GM19023 (cell line): ENCODE data around the gene KCNIP3.

Experiments
- ATAC-seq: cut with Tn5 transposase; IDR thresholded peaks from one replicate; pipeline ENCODE4 v1.9.1; 2021; ENCODE audit warnings: mild to moderate bottlenecking, moderate library complexity; ENCODE audit not compliant: unreplicated experiment

Gene KCNIP3

DNA sequence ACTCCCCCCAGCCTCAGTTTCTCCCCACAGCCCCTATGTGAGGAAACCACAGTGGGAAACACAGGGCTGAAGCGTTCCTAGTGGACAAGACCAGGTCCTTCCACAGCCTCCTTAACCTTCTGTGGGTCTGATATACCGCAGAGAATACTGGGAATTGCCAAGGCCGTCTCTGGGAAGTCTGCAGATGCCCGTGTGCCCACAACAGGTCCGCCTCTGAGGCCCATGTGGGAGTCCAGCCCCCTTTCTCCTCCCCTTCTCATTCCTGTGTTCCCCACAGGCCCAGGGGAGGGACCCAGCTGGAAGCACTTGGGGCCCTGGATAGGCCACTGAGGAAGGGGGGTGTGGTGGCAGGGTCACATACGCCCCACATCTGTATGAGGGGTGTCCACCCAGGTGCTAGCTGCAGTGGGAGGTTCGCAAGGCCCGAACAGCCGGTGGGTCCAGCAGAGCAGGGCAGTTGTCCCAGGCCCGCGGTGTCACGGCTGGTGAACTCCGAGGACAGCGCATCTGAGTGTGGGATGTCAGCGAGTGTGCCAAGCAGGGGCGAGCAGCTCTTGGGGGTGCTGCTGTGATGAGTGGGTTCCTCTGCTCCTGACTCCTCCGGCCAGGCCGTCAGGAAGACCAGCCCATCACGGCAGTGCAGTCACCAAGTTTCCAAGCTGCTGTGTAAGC is 2.4 kb upstream of the KCNIP3 start:
- ATAC-seq: no peak

GRCh38 chr2:95295376-95295775 is 1.8 kb upstream of the KCNIP3 start:
- ATAC-seq: no peak

DNA sequence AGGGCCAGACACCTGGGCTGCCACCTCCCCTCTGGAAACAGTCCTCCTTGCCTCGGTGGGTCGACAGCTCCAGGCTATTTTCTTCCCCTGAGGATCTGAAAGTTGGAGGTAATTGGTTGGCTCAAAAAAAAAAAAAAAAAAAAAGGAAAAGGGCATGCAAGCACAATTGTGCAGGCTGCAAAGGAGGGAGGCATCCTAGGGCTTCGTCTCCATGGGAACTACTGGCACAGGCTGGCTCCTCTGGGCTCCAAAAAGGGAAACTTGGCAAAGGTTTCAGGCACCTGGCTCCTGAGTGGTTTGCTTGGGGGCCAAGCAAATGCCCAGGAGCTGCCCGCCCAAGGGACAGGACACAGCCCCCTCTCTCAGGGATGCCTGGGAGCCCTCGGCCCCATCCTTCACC is 1.1 kb upstream of the KCNIP3 start:
- no peak for ATAC-seq

DNA sequence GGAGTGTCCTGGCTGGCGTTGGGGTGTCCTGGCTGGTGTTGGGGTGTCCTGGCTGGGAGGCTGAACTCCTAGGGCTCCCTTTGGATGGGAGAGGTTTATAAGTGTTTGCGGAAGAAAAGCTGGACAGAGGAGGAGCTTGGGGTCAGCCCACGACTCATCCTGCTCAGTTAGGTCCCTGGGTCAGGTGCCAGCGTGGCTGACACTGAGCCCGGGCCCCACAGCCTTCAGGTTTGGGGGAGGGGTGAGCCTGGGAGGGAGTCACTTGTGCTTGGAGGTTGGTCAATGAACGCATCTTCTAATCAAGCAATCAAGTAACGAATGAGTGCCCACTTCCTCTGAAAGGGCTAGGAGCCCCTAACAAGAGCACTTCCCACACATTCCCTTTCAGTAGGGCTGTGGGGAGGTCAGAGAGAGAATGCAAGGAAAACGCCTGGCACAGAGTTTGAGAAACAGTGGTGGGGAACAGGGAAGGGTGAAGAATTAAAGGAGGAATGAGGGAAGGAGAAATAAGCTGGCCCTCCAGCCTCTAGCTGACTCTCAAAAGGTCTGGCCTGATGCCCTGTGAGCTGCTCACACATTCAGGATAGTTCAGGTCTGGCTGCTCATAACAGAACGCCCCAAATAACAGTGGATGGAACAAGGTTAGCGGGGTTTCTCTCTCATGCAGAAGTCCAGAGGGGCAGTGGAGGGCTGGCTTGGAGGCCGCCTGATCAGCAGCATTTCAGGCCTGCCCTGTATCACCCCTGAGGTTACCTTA is 670 bp downstream of the KCNIP3 start:
- ATAC-seq: no peak

- ATAC-seq: no peak
These were observed 1.5 kb downstream of the KCNIP3 start for GRCh38 chr2:95298486-95299111.

GRCh38 chr2:95299961-95300360 is 2.8 kb downstream of the KCNIP3 start:
- no peak for ATAC-seq

GRCh38 chr2:95300450-95300849 is 3.3 kb downstream of the KCNIP3 start:
- ATAC-seq: no peak

- ATAC-seq: no peak
These were observed 4.0 kb downstream of the KCNIP3 start for GRCh38 chr2:95301186-95301585.

GRCh38 chr2:95301876-95302641 is 4.9 kb downstream of the KCNIP3 start:
- ATAC-seq: no peak

DNA sequence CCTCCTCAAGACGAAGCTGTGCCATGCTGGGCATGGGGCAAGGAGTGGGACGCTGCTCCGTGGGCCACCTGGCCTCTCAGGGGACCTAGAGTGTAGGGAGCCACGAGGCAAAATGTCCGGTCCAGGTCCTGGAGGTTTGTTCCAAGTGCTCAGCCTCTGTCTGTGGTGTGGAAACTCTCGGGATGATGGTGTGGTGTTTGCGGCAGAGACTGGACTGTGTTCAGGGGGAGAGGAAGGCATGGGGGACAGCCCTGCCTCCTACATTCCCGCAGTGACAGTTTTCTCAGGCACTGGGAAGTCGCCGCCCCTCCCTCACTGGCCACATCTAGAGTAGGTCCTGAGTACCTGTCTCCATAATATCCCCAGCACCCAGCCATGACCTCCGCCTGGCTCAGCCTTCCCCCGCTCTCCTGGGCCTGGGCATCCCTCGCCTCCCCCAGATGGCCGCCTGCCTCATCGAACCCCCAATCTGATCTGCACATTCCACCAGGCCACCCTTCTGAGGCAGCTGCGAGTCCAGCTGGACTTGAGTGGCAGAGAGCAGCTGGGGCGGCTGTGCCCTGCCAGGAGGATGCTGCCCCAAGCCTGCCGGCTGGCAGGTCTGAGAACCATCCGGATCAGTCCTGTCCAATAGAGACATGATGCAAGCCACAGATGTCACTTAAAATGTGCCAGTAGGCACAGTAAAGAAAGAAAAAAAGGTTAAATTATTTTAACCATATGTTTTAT is 6.2 kb downstream of the KCNIP3 start:
- no peak for ATAC-seq

DNA sequence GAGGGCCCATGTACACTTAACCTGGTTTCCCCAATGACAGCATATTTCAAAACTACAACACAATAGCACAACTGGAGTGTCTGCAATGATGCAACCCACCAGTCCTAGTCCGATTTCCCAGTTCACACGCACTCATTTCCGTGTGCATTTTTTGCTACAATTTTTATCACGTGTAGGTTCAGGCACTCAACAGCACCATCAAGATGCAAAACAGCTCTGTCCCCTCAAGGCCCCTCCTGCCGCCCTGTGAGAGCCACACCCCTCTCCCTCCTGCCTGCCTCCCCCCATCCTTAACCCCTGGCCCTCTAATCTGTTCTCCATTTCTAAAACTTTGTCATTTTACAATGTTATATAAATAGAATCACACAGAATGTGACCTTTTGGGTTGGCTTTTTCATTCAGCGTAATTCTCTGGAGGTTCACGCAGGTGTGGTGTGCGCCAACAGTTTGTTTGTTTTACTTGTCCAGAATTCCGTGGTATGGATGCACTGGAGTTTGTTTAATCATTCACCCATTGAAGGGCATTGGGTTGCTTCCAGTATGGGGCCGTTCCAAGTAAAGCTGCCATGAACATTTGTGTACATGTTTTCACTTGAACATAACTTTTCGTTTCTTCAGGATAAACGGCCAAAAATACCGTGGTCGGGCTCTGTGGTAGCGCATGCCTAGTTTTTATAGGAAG is 8.4 kb downstream of the KCNIP3 start:
- ATAC-seq: no peak

DNA sequence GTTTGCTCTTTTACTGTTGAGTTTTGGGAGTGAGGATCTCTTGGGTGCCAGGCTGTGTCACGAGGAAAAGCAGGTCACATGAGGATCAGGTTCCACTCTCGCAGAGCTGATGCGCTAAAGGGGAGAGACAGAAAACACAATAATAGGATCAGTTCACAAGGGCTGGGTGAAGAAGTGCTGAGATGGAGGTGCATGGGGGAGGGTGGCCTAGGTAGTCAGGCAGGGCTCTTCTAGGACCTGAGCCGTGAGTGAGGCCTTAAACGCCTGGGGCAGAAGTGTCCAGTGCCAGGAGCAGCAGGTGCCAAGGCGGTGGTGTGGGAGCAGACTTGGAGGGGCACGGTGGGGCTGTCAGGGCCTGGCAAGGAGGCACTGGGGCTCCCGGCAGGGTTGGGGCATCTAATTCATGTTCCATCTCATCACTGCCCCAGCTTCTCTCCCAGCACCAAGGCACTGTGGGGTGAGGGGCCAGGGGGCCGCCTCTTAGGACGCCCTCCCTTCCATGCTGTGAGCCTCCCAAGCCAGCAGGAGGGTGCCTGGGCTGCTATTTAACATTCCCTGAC is 9.3 kb downstream of the KCNIP3 start:
- no peak for ATAC-seq

DNA sequence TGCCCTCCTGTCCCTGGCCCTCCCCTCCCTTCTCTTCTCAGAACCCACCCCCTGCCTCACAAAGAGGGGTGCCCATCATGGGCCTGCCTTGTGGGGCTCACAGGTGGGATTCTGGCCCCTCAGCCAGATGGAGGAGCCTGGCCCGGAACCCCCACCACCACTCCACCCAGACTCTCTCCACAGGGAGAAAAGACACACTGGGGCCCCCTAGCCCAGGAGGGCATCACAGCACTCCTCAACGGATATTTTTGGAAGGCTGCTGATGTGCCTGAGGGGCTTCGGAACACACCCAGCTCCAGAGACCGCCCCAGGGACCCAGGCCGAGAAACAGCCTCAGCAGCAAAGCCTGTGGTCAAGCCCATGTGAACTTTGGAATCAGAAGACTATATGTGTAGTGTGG is 9.9 kb downstream of the KCNIP3 start:
- no peak for ATAC-seq

DNA sequence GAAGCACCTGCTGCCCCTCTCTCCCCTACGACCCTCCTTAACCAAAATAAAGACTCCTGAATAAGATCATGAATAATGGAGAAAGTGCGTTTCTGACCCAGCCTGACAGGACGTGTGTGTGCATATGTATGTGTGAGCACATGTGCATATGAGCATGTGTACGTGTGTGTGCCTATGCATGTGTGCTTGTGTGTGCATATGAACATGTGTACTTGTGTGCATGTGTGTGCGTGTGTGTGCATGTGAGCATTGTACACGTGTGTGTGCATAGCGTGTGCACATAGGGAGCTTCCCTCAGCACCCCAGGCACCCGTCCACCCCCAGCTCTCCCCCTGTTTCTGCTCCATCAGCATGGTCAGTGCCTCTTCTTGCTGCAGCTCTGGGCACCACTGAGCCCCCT is 10.7 kb downstream of the KCNIP3 start:
- no peak for ATAC-seq

GRCh38 chr2:95308426-95308990 is 11.4 kb downstream of the KCNIP3 start:
- ATAC-seq: no peak

- ATAC-seq: no peak
These were observed 12.5 kb downstream of the KCNIP3 start for GRCh38 chr2:95309599-95309998.

- no peak for ATAC-seq
These were observed 13.1 kb downstream of the KCNIP3 start for GRCh38 chr2:95310216-95310615.

DNA sequence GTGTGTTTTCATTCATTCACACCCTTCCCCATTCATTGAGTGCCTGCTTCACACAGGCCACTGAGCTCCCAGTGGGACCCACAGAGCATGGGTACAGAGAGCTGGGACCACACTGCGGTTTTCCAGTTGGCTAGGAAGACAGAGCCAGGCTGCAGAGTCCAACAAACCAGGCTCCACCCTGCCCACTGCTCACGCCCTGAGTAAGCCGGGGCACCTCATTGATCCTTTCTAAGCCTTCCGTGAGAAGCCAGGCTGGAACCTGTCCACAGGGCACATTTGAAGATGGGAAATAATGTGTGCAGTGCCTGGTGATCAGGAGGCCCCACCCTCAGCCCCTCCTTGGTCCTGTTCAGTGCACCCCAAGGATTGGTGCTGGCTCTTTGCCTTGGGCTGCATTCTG is 13.5 kb downstream of the KCNIP3 start:
- no peak for ATAC-seq

DNA sequence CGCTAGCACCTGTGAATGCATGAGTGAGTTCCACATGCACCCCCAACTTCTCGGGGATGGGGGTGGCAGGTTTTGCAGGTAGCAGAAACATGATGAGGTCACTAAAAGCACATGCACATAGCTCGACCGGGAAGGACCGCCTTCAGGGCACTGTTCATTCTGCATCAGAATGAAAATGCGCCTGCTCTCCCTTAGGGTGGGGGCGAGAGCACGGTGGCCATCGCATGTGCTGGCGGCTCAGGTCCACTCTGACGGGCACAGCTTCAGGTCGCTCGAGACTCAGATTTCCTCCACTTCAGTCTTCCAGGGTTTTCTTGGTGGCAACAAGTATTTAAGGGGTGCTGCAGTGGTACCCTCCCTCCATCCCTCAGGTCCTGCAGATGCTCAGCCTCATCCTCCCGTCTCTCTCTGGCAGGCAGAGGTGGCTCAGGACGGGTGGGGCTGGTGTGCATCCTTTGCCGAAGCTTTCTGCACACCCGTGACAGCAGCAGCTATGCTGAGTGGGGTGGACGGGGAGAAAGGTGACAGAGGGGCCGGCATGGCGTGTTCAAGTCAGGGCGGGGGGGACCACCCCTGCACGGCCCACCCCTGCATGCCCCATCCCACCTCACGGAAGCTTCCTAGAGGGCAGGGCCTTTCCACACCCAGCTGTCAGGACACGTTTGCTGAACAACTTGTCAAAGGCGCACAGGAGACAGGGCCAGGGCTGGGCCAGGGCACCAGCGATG is 14.8 kb downstream of the KCNIP3 start:
- no peak for ATAC-seq
